GM23338 (cell line): ENCODE results near the gene CTRB1. TPM values are rescaled to one million over a fixed set of nuclear protein-coding genes. Genes with fewer than 3 reads are reported as not detected.

Experiments used
- ATAC-seq: fragments of 200-7000 bp; cut with Tn5 transposase; 3 replicates; pipeline ENCODE4 v1.9.1; 2020
- DNase-seq: peaks from one replicate; pipeline ENCODE4 v3.0.0-alpha.2; 2015; ENCODE audit warnings: low spot score
- H2AFZ ChIP-seq: fragments of 200-600 bp; sonication (generic); 2 replicates; pipeline ENCODE4 v1.8.0; 2016; ENCODE audit warnings: antibody characterized with exemption, mild to moderate bottlenecking, moderate library complexity
- H3F3A ChIP-seq: fragments of 200-600 bp; sonication (generic); replicated peaks from 2 replicates; pipeline ENCODE4 v1.8.0; 2017; ENCODE audit warnings: antibody characterized with exemption, mixed run types, low read depth
- H3K27ac ChIP-seq: fragments of 200-600 bp; sonication (generic); 2 replicates; pipeline ENCODE4 v1.6.1; 2016; ENCODE audit warnings: low read depth
- H3K27me3 ChIP-seq: fragments of 200-600 bp; sonication (generic); 2 replicates; pipeline ENCODE4 v1.8.0; 2016; ENCODE audit warnings: mild to moderate bottlenecking, mixed run types, moderate library complexity; ENCODE audit not compliant: insufficient read depth
- H3K36me3 ChIP-seq: fragments of 200-600 bp; sonication (generic); 2 replicates; pipeline ENCODE4 v1.8.0; 2016; ENCODE audit warnings: mild to moderate bottlenecking; ENCODE audit not compliant: insufficient read depth
- H3K4me1 ChIP-seq: fragments of 200-600 bp; sonication (generic); 2 replicates; pipeline ENCODE4 v1.8.0; 2016; ENCODE audit warnings: mild to moderate bottlenecking, moderate library complexity; ENCODE audit not compliant: insufficient read depth
- H3K4me2 ChIP-seq: fragments of 200-600 bp; sonication (generic); 2 replicates; pipeline ENCODE4 v1.7.1; 2017; ENCODE audit warnings: mixed run types
- H3K4me3 ChIP-seq: fragments of 200-600 bp; sonication (generic); 2 replicates; pipeline ENCODE4 v1.6.1; 2016; ENCODE audit warnings: mixed run types
- H3K79me2 ChIP-seq: fragments of 200-600 bp; sonication (generic); replicated peaks from 2 replicates; pipeline ENCODE4 v1.8.0; 2017; ENCODE audit warnings: mild to moderate bottlenecking; ENCODE audit not compliant: insufficient read depth
- H3K9me2 ChIP-seq: fragments of 200-600 bp; sonication (generic); 2 replicates; pipeline ENCODE4 v1.8.0; 2017; ENCODE audit not compliant: insufficient read depth
- H4K20me1 ChIP-seq: fragments of 200-600 bp; sonication (generic); replicated peaks from 2 replicates; pipeline ENCODE4 v1.8.0; 2017; ENCODE audit warnings: mild to moderate bottlenecking; ENCODE audit not compliant: insufficient read depth
- H3K27ac Mint-ChIP-seq: 2 replicates; pipeline ENCODE4 v1.8.0; 2020; ENCODE audit warnings: inconsistent platforms, mild to moderate bottlenecking, moderate library complexity, mixed read lengths
- H3K27me3 Mint-ChIP-seq: 3 replicates; pipeline ENCODE4 v1.8.0; 2022; ENCODE audit warnings: low read depth, mild to moderate bottlenecking, moderate library complexity, mixed read lengths, inconsistent platforms; ENCODE audit not compliant: insufficient read depth, poor library complexity
- H3K36me3 Mint-ChIP-seq: 3 replicates; pipeline ENCODE4 v1.8.0; 2021; ENCODE audit warnings: low read depth, mild to moderate bottlenecking, inconsistent platforms, moderate library complexity, mixed read lengths
- H3K4me1 Mint-ChIP-seq: 3 replicates; pipeline ENCODE4 v1.8.0; 2020; ENCODE audit warnings: mild to moderate bottlenecking, inconsistent platforms, mixed read lengths
- H3K4me3 Mint-ChIP-seq: 3 replicates; pipeline ENCODE4 v1.8.0; 2021; ENCODE audit warnings: moderate library complexity, mild to moderate bottlenecking, inconsistent platforms, mixed read lengths
- H3K9me3 Mint-ChIP-seq: 3 replicates; pipeline ENCODE4 v1.8.0; 2020; ENCODE audit warnings: moderate library complexity, mild to moderate bottlenecking, inconsistent platforms, mixed read lengths
- CREB1 ChIP-seq: fragments of 250-450 bp; sonication (Bioruptor Pico); IDR thresholded peaks from 2 replicates; pipeline ENCODE4 v1.5.0; 2020; ENCODE audit warnings: low read depth, mild to moderate bottlenecking, moderate library complexity
- CTCF ChIP-seq, 2 experiments: fragments of 200-600 bp in 1 of 2; sonication (generic) in 1 of 2; conservative IDR thresholded peaks; 2 replicates each; pipeline versions ENCODE4 v1.5.1 to v1.6.1; 2016 to 2017; ENCODE audit warnings: antibody characterized with exemption in 2 of 2, low read depth in 2 of 2, mild to moderate bottlenecking in 2 of 2, moderate library complexity in 1 of 2
- EZH2 ChIP-seq: fragments of 200-600 bp; sonication (generic); IDR thresholded peaks from one replicate; pipeline ENCODE4 v1.8.0; 2017; ENCODE audit warnings: antibody characterized with exemption, mild to moderate bottlenecking, low read depth; ENCODE audit not compliant: unreplicated experiment
- EZH2phosphoT487 ChIP-seq: fragments of 200-600 bp; sonication (generic); IDR thresholded peaks from one replicate; pipeline ENCODE4 v1.8.1; 2018; ENCODE audit warnings: antibody characterized with exemption; ENCODE audit not compliant: unreplicated experiment
- JUNB ChIP-seq: IDR thresholded peaks from one replicate; pipeline ENCODE4 v1.6.1; 2016; ENCODE audit warnings: antibody characterized with exemption; ENCODE audit not compliant: unreplicated experiment
- NANOG ChIP-seq: IDR thresholded peaks from 2 replicates; pipeline ENCODE4 v1.6.1; 2016; ENCODE audit warnings: antibody characterized with exemption, borderline replicate concordance
- POLR2AphosphoS5 ChIP-seq: IDR thresholded peaks from 2 replicates; pipeline ENCODE4 v1.6.1; 2016; ENCODE audit warnings: antibody characterized with exemption, low read depth
- REST ChIP-seq: IDR thresholded peaks from one replicate; pipeline ENCODE4 v1.6.1; 2018; ENCODE audit warnings: antibody characterized with exemption; ENCODE audit not compliant: unreplicated experiment
- STAT1 ChIP-seq: IDR thresholded peaks from one replicate; pipeline ENCODE4 v1.6.1; 2016; ENCODE audit warnings: antibody characterized with exemption; ENCODE audit not compliant: unreplicated experiment
- ZNF114 ChIP-seq: fragments of 250-450 bp; sonication (Bioruptor Pico); IDR thresholded peaks from 2 replicates; pipeline ENCODE4 v1.5.0; 2020; ENCODE audit warnings: mild to moderate bottlenecking, moderate library complexity
- ZNF331 ChIP-seq: fragments of 250-450 bp; sonication (Bioruptor Pico); IDR thresholded peaks from 2 replicates; pipeline ENCODE4 v1.5.0; 2020; ENCODE audit warnings: low read depth, mild to moderate bottlenecking, moderate library complexity
- ZNF462 ChIP-seq: fragments of 250-450 bp; sonication (Bioruptor Pico); IDR thresholded peaks from 2 replicates; pipeline ENCODE4 v1.5.0; 2020; ENCODE audit warnings: mild to moderate bottlenecking, moderate library complexity
- polyA plus RNA-seq: library from polyadenylated mRNA; unstranded; fragments of >200 nt; fragmentation: Nextera tagmentation; extraction: Ambion mirVana; gene quantifications from 2 replicates; pipeline ENCODE4 v1.2.1, GENCODE V29; 2016
- total RNA-seq: library from RNA; depleted of rRNA; stranded (reverse); fragments of >200 nt; shearing (Covaris generic); gene quantifications from 2 replicates; pipeline ENCODE4 v1.2.3, GENCODE V29; 2014
- TF ChIP-seq, protein P1 (sequence below): IDR thresholded peaks from 2 replicates; pipeline ENCODE4 v1.6.1; 2016; ENCODE audit warnings: antibody characterized with exemption

The CTRB1 gene
- total and polyA plus RNA-seq, 2 experiments from 2014 or later, result not detected

DNA sequence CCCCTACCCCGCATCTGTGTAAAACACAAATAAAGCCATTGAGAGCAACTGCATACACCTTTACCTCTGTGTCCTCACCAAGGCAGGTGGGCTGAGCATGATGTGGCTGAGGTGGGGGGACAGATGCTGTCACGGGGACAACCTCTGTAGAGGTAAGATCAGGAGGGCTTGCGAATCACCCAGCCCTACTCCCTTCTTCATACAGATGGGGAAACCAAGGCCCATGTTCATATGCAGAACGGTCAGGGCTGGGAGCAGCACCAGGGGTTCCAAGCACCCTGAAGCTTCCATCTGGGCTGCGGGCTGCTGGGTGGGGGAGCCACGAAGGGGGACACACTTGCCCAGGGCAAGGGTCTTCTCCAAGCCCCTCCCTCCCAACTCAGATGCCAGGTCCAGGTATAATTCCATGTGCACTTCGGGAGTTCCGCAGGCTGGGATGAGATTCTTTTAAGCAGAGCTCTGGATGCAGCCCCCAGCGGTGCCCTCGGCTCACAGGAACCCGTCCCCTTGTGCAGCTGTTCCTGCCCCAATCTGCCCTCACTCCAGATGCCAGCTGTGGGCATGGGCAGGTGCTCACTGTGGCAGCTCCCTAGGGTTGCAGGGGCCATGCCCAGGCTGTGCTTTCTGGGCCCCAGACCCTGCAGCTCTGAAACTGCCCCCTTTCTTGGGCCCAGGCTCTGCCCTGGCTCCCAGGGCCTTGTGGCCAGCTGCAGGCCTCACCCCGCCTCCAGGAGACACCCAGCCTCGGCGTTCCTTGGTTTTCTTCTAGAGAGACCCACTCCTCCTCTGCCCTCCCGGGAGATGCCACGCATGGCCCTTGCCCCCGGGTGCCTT is 9.6 kb downstream of the CTRB1 start:
- H3K27me3 Mint-ChIP-seq, result peaks cover 20% of the 10 kb centered on the region
- Histone ChIP-seq H3K9me2 (no peaks in the 10 kb centered on the region), H4K20me1 (peaks cover 14% of the 10 kb centered on the region; the same call in 1 of the 2 replicates), H3K27me3 (no peaks in the 10 kb centered on the region), H3K79me2 (peaks cover 9% of the 10 kb centered on the region; the same call in 1 of the 2 replicates), H3K27ac (peak overlapping the region; percentile 45; the same call in 1 of the 2 replicates), H2AFZ (no peak overlapping the region), H3F3A (peaks cover 34% of the 10 kb centered on the region), H3K36me3 (peaks cover 26% of the 10 kb centered on the region; the same call in 1 of the 2 replicates), H3K4me3 (no peak overlapping the region), H3K4me1 (no peaks in the 10 kb centered on the region), H3K4me2 (no peak overlapping the region)
- TF ChIP-seq NANOG, result no peak
- no peak for TF ChIP-seq ZNF462 (CRISPR knock-in tag)
- no peak for TF ChIP-seq STAT1
- TF ChIP-seq POLR2AphosphoS5, result no peak
- TF ChIP-seq CTCF (conservative IDR thresholded peaks at IDR 0.05; ENCODE audit: low read depth in 2 of 2), result no peak
- no peak for TF ChIP-seq CREB1 (CRISPR knock-in tag)
- TF ChIP-seq EZH2phosphoT487, result no peak
- TF ChIP-seq, protein P1, sequence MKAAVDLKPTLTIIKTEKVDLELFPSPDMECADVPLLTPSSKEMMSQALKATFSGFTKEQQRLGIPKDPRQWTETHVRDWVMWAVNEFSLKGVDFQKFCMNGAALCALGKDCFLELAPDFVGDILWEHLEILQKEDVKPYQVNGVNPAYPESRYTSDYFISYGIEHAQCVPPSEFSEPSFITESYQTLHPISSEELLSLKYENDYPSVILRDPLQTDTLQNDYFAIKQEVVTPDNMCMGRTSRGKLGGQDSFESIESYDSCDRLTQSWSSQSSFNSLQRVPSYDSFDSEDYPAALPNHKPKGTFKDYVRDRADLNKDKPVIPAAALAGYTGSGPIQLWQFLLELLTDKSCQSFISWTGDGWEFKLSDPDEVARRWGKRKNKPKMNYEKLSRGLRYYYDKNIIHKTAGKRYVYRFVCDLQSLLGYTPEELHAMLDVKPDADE, result no peak
- no peak for TF ChIP-seq ZNF331 (CRISPR knock-in tag)
- no peak for TF ChIP-seq REST
- no peak for TF ChIP-seq JUNB
- TF ChIP-seq EZH2, result no peak
- TF ChIP-seq ZNF114, result no peak
- peaks cover 5% of the 10 kb centered on the region; the same call in 2 of the 3 replicates for H3K4me1 Mint-ChIP-seq
- no peak overlapping the region; the same call in 1 of the 2 replicates for H3K27ac Mint-ChIP-seq
- ATAC-seq (no peak), DNase-seq (peak; percentile 11)
- H3K4me3 Mint-ChIP-seq, result no peak overlapping the region
- H3K9me3 Mint-ChIP-seq, result no peaks in the 10 kb centered on the region
- H3K36me3 Mint-ChIP-seq, result peaks cover 45% of the 10 kb centered on the region
